ENCODE data around the gene NBEAL2.

DNA sequence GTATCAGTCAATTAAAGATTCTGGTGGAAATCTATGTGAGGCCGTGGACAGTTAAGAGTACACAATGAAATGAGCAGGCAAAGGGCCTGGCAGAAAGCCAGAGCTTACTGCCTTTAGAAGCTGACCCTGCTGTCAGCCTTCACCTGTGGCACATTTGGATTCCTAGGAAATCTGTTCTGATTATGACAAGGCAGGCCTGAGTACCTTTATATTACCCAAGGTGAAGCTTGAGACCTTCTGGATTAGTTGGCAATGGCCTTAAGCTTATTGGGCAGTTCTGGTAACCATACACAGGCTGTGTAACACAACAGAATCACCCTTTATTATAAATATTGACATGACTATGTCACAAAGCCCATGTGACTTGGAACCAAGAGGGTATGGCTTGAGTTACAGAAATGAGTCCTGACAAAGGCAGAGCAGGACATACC, 43.2 kb downstream of the NBEAL2 start:
- TF ChIP-seq, protein P1, sequence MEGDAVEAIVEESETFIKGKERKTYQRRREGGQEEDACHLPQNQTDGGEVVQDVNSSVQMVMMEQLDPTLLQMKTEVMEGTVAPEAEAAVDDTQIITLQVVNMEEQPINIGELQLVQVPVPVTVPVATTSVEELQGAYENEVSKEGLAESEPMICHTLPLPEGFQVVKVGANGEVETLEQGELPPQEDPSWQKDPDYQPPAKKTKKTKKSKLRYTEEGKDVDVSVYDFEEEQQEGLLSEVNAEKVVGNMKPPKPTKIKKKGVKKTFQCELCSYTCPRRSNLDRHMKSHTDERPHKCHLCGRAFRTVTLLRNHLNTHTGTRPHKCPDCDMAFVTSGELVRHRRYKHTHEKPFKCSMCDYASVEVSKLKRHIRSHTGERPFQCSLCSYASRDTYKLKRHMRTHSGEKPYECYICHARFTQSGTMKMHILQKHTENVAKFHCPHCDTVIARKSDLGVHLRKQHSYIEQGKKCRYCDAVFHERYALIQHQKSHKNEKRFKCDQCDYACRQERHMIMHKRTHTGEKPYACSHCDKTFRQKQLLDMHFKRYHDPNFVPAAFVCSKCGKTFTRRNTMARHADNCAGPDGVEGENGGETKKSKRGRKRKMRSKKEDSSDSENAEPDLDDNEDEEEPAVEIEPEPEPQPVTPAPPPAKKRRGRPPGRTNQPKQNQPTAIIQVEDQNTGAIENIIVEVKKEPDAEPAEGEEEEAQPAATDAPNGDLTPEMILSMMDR (conservative IDR thresholded peaks at IDR 0.05 in 1 of 2, IDR thresholded peaks at IDR 0.05 in 1 of 2; ENCODE audit: low read depth in 1 of 2, low read length in 2 of 2), result no peak
- no peak for TF ChIP-seq EZH2 (IDR thresholded peaks at IDR 0.05; ENCODE audit: low read length, missing control alignments)

Data from fibroblast of lung (primary cell).